ENCODE measurements around the gene CFLAR. TPM values are rescaled to one million over a fixed set of nuclear protein-coding genes. Genes with fewer than 3 reads are reported as not detected.

CFLAR gene
- total and polyA plus RNA-seq, 9 of the 15 experiments (the other 6 are each of a cell fraction or from before 2014, with no cell fraction given) = 27.5 to 102 (median 54.0) TPM

GRCh38 chr2:201071479-201072200, 44.3 kb upstream of the CFLAR start, which contains the start of the genes HYCC2 and NDUFB3 (continued):
- TF ChIP-seq HBP1 (CRISPR knock-in tag; IDR thresholded peaks at IDR 0.05) (0 out of 2 replicates have a peak, but pooled peaks have one; percentile 50), ARID2 (IDR thresholded peaks at IDR 0.05) (no peak), POLR3A (IDR thresholded peaks at IDR 0.05; ENCODE audit: borderline replicate concordance, extremely low read depth, insufficient read depth, insufficient read length) (no peak), ZBTB17 (CRISPR knock-in tag; IDR thresholded peaks at IDR 0.05) (no peak), POLR3G (IDR thresholded peaks at IDR 0.05; ENCODE audit: extremely low read depth, insufficient read length, insufficient replicate concordance) (no peak), KDM1A (IDR thresholded peaks at IDR 0.05) (0 out of 4 replicates have a peak, but pooled peaks of 1 of the 2 experiments have one; percentile 33), ARID3B (CRISPR knock-in tag; IDR thresholded peaks at IDR 0.05; ENCODE audit: borderline replicate concordance) (no peak), TEAD1 (CRISPR knock-in tag; IDR thresholded peaks at IDR 0.05) (no peak), ZNF707 (CRISPR knock-in tag; conservative IDR thresholded peaks at IDR 0.05) (no peak), ZNF766 (CRISPR knock-in tag; conservative IDR thresholded peaks at IDR 0.05) (0 out of 2 replicates have a peak, but pooled peaks have one; percentile 41), USF1 (CRISPR knock-in tag; IDR thresholded peaks at IDR 0.05) (no peak), MEIS2 (IDR thresholded peaks at IDR 0.05; ENCODE audit: partially characterized antibody) (peak; percentile 16), GTF3C2 (IDR thresholded peaks at IDR 0.05; ENCODE audit: borderline replicate concordance, extremely low read depth, insufficient read length) (no peak), ZNF263 (CRISPR knock-in tag; IDR thresholded peaks at IDR 0.05; ENCODE audit: borderline replicate concordance) (no peak), ZBTB43 (CRISPR knock-in tag; IDR thresholded peaks at IDR 0.05) (no peak), COPS2 (conservative IDR thresholded peaks at IDR 0.05) (no peak)

Data from K562 (cell line).